ENCODE results near the gene GNAO1. TPM values are rescaled to one million over a fixed set of nuclear protein-coding genes. Genes with fewer than 3 reads are reported as not detected.

GNAO1 gene
- polyA plus RNA-seq, 6 donors from 2014 or later, result 0.07 to 0.55 TPM; not detected in 4

DNA sequence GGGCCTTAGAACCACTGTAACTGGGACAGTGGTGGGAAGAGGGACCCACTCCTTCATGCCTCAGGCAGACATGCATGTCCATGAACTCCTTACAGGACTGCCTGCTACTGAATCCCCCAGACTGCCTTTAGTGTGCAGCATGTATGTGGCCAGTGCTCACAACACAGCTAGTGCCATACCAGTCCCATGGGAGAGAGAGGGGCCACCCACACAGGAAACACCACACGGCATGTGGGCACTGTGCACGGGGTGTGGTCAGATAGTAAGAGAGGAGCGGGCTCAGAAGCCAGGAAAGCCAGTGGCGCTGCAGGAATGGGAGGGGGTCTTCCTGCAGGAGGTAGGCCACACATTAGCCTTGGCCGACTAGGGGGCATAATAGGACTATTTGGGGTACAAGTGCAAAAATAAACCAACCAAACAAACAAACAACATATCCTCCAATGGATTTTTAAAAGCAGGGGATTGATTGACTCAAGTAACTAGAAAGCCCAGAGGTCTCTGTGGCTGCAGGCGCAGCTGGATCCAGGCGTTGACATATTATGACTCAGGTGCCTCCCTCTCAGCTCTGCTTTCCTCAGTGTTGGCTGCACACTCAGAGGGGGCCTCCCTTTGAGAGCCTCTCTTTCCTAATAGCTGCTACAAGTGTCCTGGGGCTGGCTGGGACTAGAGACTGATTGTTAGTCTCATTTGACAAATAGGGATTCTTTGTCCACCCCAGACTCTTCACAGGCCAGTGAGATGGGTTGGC, 129.7 kb downstream of the GNAO1 start:
- H3K9me3 Mint-ChIP-seq, result no peaks in the 10 kb centered on the region
- peak overlapping the region in 1 of 6 donors; percentile 76 for H3K27ac Mint-ChIP-seq
- no peaks in the 10 kb centered on the region for H3K36me3 Mint-ChIP-seq
- H3K4me3 Mint-ChIP-seq, result peak overlapping the region in 1 of 8 donors; percentile 55
- no peak for ATAC-seq (ENCODE audit: low read depth in 2 of 2)
- DNase-seq, result no peak
- peaks cover 5 to 9% (median 8%) of the 10 kb centered on the region in 3 donors for H3K4me1 Mint-ChIP-seq
- peaks cover 0 to 20% (median 14%) of the 10 kb centered on the region in 3 donors for H3K27me3 Mint-ChIP-seq

- H3K27me3 Mint-ChIP-seq, result peaks cover 0 to 20% (median 10%) of the 10 kb centered on the region in 3 donors
- ATAC-seq (ENCODE audit: low read depth in 2 of 2), result no peak
- no peak overlapping the region for H3K4me3 Mint-ChIP-seq
These were observed 130.3 kb downstream of the GNAO1 start for GRCh38 chr16:56321571-56321970.

DNA sequence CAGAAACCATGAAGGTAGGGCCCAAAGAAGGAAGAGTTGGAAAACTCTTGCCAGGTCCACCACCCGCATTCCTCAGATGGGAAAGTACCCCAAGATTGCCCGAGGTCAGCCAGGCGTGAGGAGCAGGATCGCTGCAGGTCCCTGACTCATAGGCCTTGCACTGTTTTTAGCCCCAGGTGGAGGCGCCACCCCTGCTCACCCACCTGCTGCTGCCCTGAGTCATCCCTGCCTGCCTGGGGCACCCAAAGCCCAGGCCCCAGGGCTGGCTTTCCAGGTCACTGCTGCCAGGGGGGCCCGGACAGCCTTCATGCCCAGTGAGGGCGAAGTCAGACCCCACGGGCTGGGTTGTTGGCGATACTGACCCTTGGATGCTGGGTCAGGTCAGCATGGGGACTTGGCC, 133.1 kb downstream of the GNAO1 start:
- no peak overlapping the region for H3K4me3 Mint-ChIP-seq
- peaks cover 0 to 4% (median 0%) of the 10 kb centered on the region in 3 donors for H3K4me1 Mint-ChIP-seq
- peaks cover 0 to 7% (median 0%) of the 10 kb centered on the region in 3 donors for H3K27me3 Mint-ChIP-seq
- H3K27ac Mint-ChIP-seq, result no peak overlapping the region
- DNase-seq (no peak), ATAC-seq (ENCODE audit: low read depth in 2 of 2) (no peak)
- no peaks in the 10 kb centered on the region for H3K36me3 Mint-ChIP-seq
- H3K9me3 Mint-ChIP-seq, result no peaks in the 10 kb centered on the region

More at GRCh38 chr16:56321571-56321970, 130.3 kb downstream of the GNAO1 start:
- Mint-ChIP-seq H3K27ac (peak overlapping the region in 1 of 6 donors; percentile 58), H3K9me3 (no peaks in the 10 kb centered on the region), H3K36me3 (no peaks in the 10 kb centered on the region), H3K4me1 (peaks cover 5 to 9% (median 8%) of the 10 kb centered on the region in 3 donors)
- no peak for DNase-seq

DNA sequence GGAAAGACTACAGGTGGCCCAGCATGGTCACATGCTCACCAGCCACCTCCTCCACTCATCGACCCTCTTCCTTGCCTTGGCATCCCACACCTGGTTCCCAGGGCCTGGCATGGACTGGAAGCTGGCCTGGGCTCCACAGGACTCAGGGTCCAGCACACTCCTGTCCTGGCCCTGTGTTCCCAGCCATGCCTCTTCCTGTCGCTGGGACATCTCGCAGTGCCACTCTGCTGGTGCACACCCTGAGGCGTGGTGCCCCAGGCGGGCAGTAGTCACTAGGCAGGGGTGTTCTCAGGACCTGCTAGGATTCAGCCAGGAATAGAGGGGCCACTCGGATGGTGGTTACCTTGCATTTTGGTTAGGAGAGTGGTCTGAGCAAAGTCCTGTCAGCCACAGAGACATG, 134.7 kb downstream of the GNAO1 start:
- no peak for ATAC-seq (ENCODE audit: low read depth in 2 of 2)
- peaks cover 0 to under 1% (median 0%) of the 10 kb centered on the region in 3 donors for H3K4me1 Mint-ChIP-seq
- H3K9me3 Mint-ChIP-seq, result no peaks in the 10 kb centered on the region
- H3K4me3 Mint-ChIP-seq, result no peak overlapping the region
- H3K27me3 Mint-ChIP-seq, result no peaks in the 10 kb centered on the region
- DNase-seq, result no peak
- H3K27ac Mint-ChIP-seq, result peak overlapping the region in 3 of 6 donors; percentile 8 to 55 (median 54)
- no peaks in the 10 kb centered on the region for H3K36me3 Mint-ChIP-seq

- DNase-seq, result no peak
- H3K4me3 Mint-ChIP-seq, result no peak overlapping the region
- no peaks in the 10 kb centered on the region for H3K27me3 Mint-ChIP-seq
- H3K27ac Mint-ChIP-seq, result no peak overlapping the region
- no peaks in the 10 kb centered on the region for H3K9me3 Mint-ChIP-seq
- no peaks in the 10 kb centered on the region for H3K4me1 Mint-ChIP-seq
- no peak for ATAC-seq (ENCODE audit: low read depth in 2 of 2)
- no peaks in the 10 kb centered on the region for H3K36me3 Mint-ChIP-seq
These were observed 136.0 kb downstream of the GNAO1 start for GRCh38 chr16:56327071-56327928.

- ATAC-seq (ENCODE audit: low read depth in 2 of 2) (no peak), DNase-seq (no peak)
- H3K27me3 Mint-ChIP-seq, result no peaks in the 10 kb centered on the region
These were observed 136.6 kb downstream of the GNAO1 start for GRCh38 chr16:56327929-56328258.

GRCh38 chr16:56328276-56329022, 137.2 kb downstream of the GNAO1 start:
- Mint-ChIP-seq H3K36me3 (no peaks in the 10 kb centered on the region), H3K27ac (peak overlapping the region in 1 of 6 donors; percentile 73), H3K4me3 (peak overlapping the region in 1 of 8 donors; percentile 37), H3K27me3 (no peaks in the 10 kb centered on the region), H3K9me3 (no peaks in the 10 kb centered on the region), H3K4me1 (no peaks in the 10 kb centered on the region)
- DNase-seq (no peak), ATAC-seq (ENCODE audit: low read depth in 2 of 2) (no peak)

More at GRCh38 chr16:56327929-56328258, 136.6 kb downstream of the GNAO1 start:
- H3K27ac Mint-ChIP-seq, result peak overlapping the region in 1 of 6 donors; percentile 7
- H3K36me3 Mint-ChIP-seq, result no peaks in the 10 kb centered on the region
- no peak overlapping the region for H3K4me3 Mint-ChIP-seq
- no peaks in the 10 kb centered on the region for H3K9me3 Mint-ChIP-seq
- H3K4me1 Mint-ChIP-seq, result no peaks in the 10 kb centered on the region

DNA sequence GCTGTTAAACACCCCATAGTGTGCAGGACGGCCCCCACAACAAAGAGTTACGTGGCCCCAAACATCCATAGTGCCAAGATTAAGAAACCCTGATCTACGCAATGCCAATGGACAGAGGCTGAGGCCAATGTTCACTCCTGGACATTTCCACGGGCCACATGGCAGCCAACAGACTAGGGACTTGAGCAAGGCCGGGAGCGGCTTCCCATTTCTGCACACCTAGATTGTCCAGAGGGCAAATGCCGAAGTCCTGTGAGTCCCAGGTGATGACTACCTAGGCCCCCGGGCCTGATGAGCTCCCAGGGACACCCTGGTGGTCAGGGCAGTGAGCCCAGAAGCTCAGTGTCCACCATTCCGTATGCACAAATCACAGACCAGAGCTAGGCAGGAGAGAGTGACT, 138.6 kb downstream of the GNAO1 start:
- Mint-ChIP-seq H3K9me3 (peaks cover 0 to 2% (median 0%) of the 10 kb centered on the region in 7 donors), H3K36me3 (no peaks in the 10 kb centered on the region), H3K4me1 (no peaks in the 10 kb centered on the region), H3K27ac (no peak overlapping the region), H3K4me3 (no peak overlapping the region), H3K27me3 (no peaks in the 10 kb centered on the region)
- ATAC-seq (ENCODE audit: low read depth in 2 of 2), result no peak
- DNase-seq, result no peak

GRCh38 chr16:56330476-56330875, 139.2 kb downstream of the GNAO1 start:
- Mint-ChIP-seq H3K4me1 (no peaks in the 10 kb centered on the region), H3K27ac (peak overlapping the region in 1 of 6 donors; percentile 52), H3K9me3 (peaks cover 0 to 2% (median 0%) of the 10 kb centered on the region in 7 donors), H3K4me3 (no peak overlapping the region), H3K36me3 (no peaks in the 10 kb centered on the region), H3K27me3 (no peaks in the 10 kb centered on the region)
- ATAC-seq (ENCODE audit: low read depth in 2 of 2) (no peak), DNase-seq (no peak)

GRCh38 chr16:56331399-56331798, 140.1 kb downstream of the GNAO1 start:
- H3K27ac Mint-ChIP-seq, result no peak overlapping the region
- ATAC-seq (ENCODE audit: low read depth in 2 of 2), result no peak

GRCh38 chr16:56331915-56332314, 140.6 kb downstream of the GNAO1 start:
- no peak overlapping the region for H3K27ac Mint-ChIP-seq
- H3K4me1 Mint-ChIP-seq, result no peaks in the 10 kb centered on the region
- no peaks in the 10 kb centered on the region for H3K27me3 Mint-ChIP-seq
- H3K9me3 Mint-ChIP-seq, result peaks cover 0 to 2% (median 0%) of the 10 kb centered on the region in 7 donors
- DNase-seq, result no peak
- no peak overlapping the region for H3K4me3 Mint-ChIP-seq
- no peaks in the 10 kb centered on the region for H3K36me3 Mint-ChIP-seq
- ATAC-seq (ENCODE audit: low read depth in 2 of 2), result no peak

More at GRCh38 chr16:56331399-56331798, 140.1 kb downstream of the GNAO1 start:
- Mint-ChIP-seq H3K4me1 (no peaks in the 10 kb centered on the region), H3K27me3 (no peaks in the 10 kb centered on the region), H3K4me3 (no peak overlapping the region), H3K9me3 (peaks cover 0 to 2% (median 0%) of the 10 kb centered on the region in 7 donors), H3K36me3 (no peaks in the 10 kb centered on the region)
- DNase-seq, result no peak

DNA sequence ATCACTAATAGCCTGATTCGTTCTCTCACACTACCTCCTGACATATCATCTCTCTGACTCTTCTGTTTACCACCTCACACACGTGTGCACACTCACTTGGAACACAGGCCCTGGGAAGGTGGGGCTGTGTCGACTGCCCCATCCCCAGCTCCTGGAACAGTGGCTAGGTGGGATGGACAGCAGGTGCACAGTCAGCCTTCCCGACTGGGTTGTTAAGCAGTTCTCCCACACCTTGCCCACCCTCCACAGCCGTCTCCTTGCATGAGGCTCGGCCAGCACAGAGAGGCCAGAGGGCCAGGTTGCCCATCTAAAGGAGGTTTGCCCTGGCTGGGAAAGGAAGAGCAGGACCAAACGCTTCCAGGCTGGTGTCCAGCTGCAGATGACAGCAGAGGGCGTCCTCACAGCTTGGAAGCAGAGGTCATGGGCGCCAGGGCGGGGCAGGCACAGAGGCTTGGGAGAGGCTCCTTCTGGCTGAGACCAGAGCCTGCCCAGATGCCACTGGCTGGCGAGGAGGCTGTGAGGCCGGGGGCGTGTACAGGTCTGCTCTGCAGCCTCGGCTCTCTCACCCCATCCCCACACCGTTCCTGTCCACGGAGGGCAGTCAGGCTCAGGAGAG, 141.3 kb downstream of the GNAO1 start:
- no peak for DNase-seq
- Mint-ChIP-seq H3K4me1 (no peaks in the 10 kb centered on the region), H3K27me3 (no peaks in the 10 kb centered on the region), H3K4me3 (no peak overlapping the region), H3K36me3 (no peaks in the 10 kb centered on the region), H3K27ac (no peak overlapping the region), H3K9me3 (peaks cover 0 to 2% (median 0%) of the 10 kb centered on the region in 7 donors)
- ATAC-seq (ENCODE audit: low read depth in 2 of 2), result no peak

GRCh38 chr16:56334761-56335160, 143.5 kb downstream of the GNAO1 start:
- H3K4me3 Mint-ChIP-seq, result no peak overlapping the region
- ATAC-seq (ENCODE audit: low read depth in 2 of 2), result no peak
- H3K9me3 Mint-ChIP-seq, result peaks cover 0 to 2% (median 0%) of the 10 kb centered on the region in 7 donors
- H3K36me3 Mint-ChIP-seq, result no peaks in the 10 kb centered on the region
- no peaks in the 10 kb centered on the region for H3K4me1 Mint-ChIP-seq
- H3K27ac Mint-ChIP-seq, result peak overlapping the region in 1 of 6 donors; percentile 86
- no peak for DNase-seq
- H3K27me3 Mint-ChIP-seq, result no peaks in the 10 kb centered on the region

Data from naive B cell (primary cell).